Activated T-cell treated with anti-CD3 and anti-CD28 coated beads for 48 hours (primary cell): Measurements from ENCODE around the gene GFER.
"Not testable (repeated sequence)": the region's sequence is repeated elsewhere in the genome, so short reads cannot be mapped to it uniquely, and the experiment has no call there.

ENCODE experiments used
- DNase-seq: peaks from one replicate; pipeline ENCODE4 v3.0.0-alpha.2; 2020; ENCODE audit warnings: low read depth

GFER gene

GRCh38 chr16:1983544-1984346, at the start of gene GFER:
TSS of gene GFER (plus strand) at chr16:1984193. CDS start at chr16:1984219, 26 bp downstream.
- DNase-seq, result peak; percentile 83

- DNase-seq, result no peak
Observed at GRCh38 chr16:1936945-1937479, 47.0 kb upstream of the GFER start.

- DNase-seq, result no peak
Observed at GRCh38 chr16:1938316-1938715, 45.7 kb upstream of the GFER start.

DNA sequence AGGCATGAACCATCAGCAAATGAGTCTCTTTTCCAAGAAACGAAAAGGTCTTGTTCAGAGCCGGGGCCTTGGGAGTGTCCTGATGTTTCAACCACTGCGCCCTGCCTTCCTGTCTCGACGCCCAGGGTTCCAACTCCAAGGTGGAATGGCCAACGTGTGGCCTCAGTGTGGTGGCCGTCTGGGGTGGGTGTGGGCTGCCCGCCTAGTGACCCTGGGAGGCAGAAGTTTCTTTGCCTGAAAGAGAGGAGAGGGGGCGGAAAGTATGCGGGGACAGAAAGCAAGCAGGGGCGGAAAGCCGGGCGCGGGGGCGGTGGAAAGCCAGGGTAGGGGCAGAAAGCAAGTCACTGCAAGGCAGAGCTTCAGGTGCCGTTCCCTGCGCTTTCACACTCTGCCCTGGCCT, 45.1 kb upstream of the GFER start:
- no peak for DNase-seq

DNA sequence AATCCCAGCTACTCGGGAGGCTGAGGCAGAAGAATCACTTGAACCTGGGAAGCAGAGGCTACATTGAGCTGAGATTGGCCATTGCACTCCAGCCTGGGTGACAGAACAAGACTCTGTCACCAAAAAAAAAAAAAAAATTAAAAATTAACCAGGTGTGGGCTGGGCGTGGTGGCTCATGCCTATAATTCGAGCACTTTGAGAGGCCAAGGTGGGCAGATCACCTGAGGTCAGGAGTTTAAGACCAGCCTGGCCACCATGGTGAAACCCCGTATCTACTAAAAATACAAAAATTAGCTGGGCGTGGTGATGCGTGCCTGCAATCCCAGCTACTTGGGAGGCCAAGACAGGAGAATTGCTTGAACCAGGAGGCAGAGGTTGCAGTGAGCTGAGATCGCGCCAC, 44.2 kb upstream of the GFER start:
- DNase-seq, result not testable (repeated sequence)

DNA sequence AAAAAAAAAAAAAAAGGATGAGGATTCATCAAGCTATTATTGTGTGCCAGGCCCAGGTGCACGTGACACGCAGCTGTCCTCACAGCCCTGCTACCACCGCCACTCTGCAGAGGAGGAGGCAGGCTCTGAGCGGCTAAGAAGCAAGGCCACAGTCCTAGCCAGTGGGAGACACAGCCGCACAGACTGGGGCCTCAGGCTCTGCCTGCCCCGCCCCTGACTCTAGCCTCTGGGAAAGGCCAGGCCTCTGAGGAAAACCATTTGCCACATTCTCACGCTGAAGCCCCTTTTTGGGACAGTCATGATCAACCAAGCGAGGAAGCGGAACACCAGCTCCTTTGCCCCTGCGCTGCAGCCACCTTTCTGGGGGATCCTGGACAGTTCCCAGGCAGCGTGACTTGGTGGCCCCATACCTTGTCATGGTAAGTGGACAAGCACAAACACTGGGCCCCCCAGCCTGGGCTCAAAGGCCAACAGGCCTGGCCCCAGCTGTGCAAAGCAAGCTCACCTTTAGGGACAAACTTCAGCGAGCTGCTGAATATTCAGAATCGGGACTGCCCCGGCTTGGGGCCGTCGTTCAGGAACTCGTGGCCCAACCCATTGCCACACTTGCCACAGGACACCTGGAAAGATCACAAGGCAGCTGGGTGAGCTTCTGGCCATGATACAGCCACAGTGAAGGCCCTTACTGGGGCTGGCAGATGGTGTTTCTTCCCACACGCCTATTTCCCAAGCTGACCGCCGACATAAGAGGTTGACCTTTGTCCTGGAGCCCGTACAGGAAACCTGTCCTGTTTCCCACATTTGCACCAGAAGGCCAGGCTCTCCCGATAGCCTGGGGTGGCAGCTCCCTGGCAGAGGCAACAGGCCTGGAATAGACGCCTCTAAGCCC, 43.5 kb upstream of the GFER start:
- no peak for DNase-seq

- DNase-seq, result no peak
Observed at GRCh38 chr16:1941162-1942046, 42.6 kb upstream of the GFER start.

DNA sequence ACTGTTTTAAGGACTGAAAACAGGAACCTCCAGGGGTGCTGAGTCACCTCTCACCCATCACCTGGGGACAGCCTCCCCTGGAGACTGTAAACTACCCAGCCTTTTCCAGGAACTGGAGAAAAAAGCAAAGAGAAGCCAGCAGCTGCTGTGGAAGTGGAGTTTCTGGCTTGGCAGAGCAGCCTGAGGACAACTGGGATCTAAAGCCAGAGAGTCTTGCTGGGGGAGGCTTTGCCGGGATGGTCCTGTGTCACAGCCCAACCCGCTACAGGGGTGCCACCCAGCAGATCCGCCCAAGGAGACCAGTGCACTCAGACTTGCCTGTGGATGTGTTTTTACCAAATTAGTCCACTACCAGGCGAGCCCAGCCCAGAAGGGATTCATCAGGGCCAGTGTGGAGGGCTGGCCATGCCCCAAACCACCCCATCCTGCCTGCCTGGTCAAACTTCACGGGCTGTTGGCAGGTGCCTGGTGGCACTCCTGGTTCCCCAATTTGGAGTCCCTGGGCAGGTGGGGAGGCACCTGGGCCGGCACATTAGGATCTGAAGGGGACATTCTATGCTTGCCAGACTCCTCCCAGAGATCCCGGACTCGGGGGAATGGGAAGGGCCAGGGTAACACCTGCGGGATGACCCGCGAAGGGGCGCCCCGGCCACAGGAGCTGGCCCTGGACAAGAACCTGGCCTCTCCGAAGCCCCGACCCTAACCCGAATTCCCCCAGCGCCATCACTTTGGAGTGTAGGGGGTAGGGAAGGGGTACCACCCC, 41.8 kb upstream of the GFER start:
- no peak for DNase-seq

- DNase-seq, result peak; percentile 100
Observed at GRCh38 chr16:1942810-1943726, 40.9 kb upstream of the GFER start, which contains the start of gene MSRB1. TSS of gene MSRB1 (minus strand) at chr16:1943199. CDS start at chr16:1943156, 43 bp downstream.

GRCh38 chr16:1944612-1945199, 39.3 kb upstream of the GFER start:
- DNase-seq, result no peak

DNA sequence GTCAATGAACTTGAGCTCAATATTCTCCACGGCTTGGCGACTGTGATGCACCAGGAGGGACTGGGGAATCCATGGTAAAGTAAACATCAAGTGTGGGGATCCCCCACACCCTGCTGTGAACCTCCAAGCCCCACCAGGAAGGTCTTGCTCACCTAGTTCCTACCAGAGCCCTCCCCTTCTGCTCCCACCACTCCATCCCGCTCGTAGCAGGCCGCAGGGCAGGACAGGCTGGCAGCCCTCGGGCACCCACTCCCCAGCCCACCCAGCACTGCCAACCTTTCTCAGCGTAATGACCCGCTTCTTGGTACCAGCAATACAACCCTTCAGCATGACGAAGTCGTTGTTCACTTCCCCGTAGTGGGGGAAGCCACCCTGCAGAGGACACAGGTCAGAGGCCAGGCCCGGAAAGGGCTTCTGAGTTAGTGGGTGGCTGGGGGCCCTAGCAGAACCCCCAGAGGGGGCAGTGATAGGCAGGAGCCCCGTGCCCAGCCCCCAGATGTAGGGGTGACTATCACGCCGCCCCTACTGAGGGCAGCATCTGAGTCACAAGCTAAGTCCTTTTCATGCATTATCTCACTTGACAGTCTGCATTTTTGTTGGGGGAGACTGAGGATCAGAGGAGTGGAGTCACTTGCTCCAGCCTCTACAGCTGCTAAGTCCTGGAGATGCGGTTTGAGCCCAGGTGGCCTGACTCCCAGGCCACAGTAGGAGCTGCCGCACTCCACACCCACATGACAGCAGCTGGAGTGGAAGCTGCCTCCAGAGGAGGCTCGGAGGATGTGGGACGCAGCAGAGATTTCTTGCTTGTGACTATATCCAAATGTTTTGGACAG, 38.2 kb upstream of the GFER start:
- DNase-seq, result no peak

DNA sequence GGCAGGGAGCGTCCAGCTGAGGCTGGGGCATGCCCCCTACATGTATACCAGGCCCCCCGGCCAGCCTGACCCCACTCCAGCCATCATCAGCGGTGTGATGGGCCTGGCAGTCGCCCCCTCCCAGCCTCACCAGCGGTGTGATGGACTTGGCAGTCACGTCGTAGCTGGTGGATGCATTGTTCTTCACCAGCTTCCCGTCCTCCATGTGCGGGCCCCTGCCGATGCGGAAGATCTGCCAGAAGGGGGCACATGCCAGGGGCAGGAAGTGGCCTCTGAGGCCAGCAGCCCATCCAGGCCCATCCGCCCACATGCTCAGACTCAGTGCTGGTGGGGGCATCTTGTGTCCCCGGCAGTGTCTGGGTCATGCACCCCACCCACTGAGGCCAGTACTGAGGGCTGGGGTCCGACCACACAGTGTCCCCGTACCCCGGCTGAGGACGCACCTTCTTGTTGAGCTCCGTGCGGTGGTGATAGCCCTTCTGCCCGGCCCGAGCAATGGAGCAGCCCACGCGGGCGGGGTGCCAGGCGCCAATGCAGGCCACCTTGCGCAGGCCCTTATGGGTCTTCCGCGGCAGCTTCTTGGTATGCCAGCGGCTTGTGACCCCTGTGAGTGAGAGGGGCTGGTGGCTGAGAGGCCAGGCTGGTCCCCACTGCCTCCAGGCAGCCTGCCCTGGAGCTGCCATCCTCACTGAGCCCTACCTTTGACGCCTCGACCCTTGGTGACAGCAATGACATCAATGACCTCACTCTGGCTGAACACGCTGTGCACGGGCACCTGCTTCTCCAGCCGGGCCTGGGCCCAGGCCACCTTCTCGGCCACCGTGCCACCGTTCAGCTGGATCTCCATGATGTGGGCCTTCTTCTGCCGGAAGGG, 37.3 kb upstream of the GFER start:
- DNase-seq, result no peak

- no peak for DNase-seq
Observed at GRCh38 chr16:1947369-1947670, 36.7 kb upstream of the GFER start.

- DNase-seq, result no peak
Observed at GRCh38 chr16:1949507-1949906, 34.5 kb upstream of the GFER start.

DNA sequence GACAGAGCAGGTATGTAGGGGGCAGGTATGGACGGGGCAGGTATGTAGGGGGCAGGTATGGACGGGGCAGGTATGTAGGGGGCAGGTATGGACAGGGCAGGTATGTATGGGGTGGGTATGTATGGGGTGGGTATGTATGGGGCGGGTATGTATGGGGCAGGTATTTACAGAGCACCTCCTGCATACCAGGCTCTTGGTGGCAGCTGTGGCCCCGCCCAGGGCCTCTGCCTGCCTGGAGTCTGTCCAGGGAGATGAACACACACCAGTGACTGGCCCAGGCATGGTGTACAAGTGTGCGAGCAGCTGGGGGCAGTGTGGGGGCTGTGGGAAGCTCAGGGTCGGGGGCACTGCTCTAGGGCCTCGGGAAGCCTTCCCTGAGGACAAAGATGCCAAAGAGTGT, 33.9 kb upstream of the GFER start:
- no peak for DNase-seq

DNA sequence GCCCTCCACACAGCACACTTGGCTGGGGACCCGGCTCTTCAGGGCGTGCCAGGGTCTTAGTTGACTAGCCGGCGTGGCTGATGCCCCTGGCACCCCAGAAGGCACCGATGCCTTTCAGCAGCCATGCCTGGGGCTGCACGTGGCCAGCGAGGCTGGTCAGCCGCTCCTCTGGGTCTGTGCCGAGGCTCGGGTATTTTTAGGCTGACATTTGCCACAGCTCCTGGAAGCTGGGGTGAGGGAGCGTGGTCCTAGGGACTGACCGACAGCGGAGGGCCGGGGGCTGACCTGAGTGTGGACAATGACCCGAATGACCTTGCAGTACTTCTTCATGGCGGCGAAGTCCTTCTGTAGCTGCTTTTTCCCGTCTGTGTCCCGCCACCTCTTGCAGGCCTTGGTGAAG, 33.4 kb upstream of the GFER start:
- DNase-seq, result no peak

GRCh38 chr16:1953734-1954133, 30.3 kb upstream of the GFER start:
- no peak for DNase-seq
